HCT116 (cell line): ENCODE results near the gene SNED1.

Source experiments
- EZH2 ChIP-seq: fragments of 200-600 bp; sonication (generic); IDR thresholded peaks from 2 replicates; pipeline ENCODE4 v1.6.1; 2017; ENCODE audit warnings: antibody characterized with exemption, mixed run types
- JUND ChIP-seq: IDR thresholded peaks from 2 replicates; pipeline ENCODE4 v1.6.1; 2012
- POLR2A ChIP-seq: IDR thresholded peaks from 2 replicates; pipeline ENCODE4 v1.7.0; 2011; ENCODE audit warnings: borderline replicate concordance; ENCODE audit not compliant: insufficient read depth, insufficient read length; ENCODE audit errors: extremely low read depth
- SIN3A ChIP-seq: IDR thresholded peaks from 2 replicates; pipeline ENCODE4 v1.6.1; 2012; ENCODE audit warnings: low read depth
- TCF7L2 ChIP-seq: IDR thresholded peaks from 2 replicates; pipeline ENCODE4 v1.7.0; 2011; ENCODE audit warnings: borderline replicate concordance, inconsistent platforms; ENCODE audit not compliant: insufficient read depth, insufficient read length; ENCODE audit errors: extremely low read depth
- TF ChIP-seq, protein P1 (sequence below), 3 experiments: fragments of 200-600 bp in 1 of 3; sonication (generic) in 1 of 3; IDR thresholded peaks in 2 of 3; conservative IDR thresholded peaks in 1 of 3; 2 replicates each; pipeline ENCODE4 v1.5.1; 2012 to 2017; ENCODE audit warnings: low read depth in 2 of 3, low read length in 2 of 3, antibody characterized with exemption in 1 of 3, borderline replicate concordance in 1 of 3, control low read depth in 1 of 3, mild to moderate bottlenecking in 1 of 3, mixed read lengths in 1 of 3, mixed run types in 1 of 3, moderate library complexity in 1 of 3; ENCODE audit not compliant: insufficient read depth in 1 of 3

DNA sequence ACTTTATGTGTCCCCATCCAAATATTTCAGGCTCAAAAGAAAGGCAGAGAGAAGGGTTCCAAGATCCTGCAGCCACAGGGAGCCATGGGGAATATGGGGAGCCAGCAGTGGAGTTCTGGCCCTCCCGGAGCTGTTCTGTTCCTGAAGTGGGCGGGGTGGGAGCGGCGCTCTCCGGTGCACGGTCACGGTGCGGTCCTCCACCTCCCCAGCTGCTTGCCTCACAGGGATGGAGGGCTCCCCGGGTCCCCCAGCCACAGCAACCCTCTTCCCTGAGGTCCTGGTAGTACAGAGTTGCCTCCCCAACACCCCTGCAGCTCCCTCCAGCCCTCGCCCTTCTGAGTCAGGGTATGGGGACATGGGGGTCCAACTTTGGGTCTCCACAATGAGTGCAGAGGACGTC lies 26.2 kb upstream of the SNED1 start:
- TF ChIP-seq JUND (no peak), TCF7L2 (no peak), POLR2A (no peak), EZH2 (no peak), SIN3A (no peak)
- TF ChIP-seq, protein P1, sequence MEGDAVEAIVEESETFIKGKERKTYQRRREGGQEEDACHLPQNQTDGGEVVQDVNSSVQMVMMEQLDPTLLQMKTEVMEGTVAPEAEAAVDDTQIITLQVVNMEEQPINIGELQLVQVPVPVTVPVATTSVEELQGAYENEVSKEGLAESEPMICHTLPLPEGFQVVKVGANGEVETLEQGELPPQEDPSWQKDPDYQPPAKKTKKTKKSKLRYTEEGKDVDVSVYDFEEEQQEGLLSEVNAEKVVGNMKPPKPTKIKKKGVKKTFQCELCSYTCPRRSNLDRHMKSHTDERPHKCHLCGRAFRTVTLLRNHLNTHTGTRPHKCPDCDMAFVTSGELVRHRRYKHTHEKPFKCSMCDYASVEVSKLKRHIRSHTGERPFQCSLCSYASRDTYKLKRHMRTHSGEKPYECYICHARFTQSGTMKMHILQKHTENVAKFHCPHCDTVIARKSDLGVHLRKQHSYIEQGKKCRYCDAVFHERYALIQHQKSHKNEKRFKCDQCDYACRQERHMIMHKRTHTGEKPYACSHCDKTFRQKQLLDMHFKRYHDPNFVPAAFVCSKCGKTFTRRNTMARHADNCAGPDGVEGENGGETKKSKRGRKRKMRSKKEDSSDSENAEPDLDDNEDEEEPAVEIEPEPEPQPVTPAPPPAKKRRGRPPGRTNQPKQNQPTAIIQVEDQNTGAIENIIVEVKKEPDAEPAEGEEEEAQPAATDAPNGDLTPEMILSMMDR (IDR thresholded peaks at IDR 0.05 in 2 of 3, conservative IDR thresholded peaks at IDR 0.05 in 1 of 3; ENCODE audit: borderline replicate concordance in 1 of 3, insufficient read depth in 1 of 3, low read depth in 2 of 3, low read length in 2 of 3): no peak
